GM19023 (cell line): ENCODE data around the gene FAXC.

Experiments used
- ATAC-seq: cut with Tn5 transposase; IDR thresholded peaks from one replicate; pipeline ENCODE4 v1.9.1; 2021; ENCODE audit warnings: mild to moderate bottlenecking, moderate library complexity; ENCODE audit not compliant: unreplicated experiment

FAXC gene

DNA sequence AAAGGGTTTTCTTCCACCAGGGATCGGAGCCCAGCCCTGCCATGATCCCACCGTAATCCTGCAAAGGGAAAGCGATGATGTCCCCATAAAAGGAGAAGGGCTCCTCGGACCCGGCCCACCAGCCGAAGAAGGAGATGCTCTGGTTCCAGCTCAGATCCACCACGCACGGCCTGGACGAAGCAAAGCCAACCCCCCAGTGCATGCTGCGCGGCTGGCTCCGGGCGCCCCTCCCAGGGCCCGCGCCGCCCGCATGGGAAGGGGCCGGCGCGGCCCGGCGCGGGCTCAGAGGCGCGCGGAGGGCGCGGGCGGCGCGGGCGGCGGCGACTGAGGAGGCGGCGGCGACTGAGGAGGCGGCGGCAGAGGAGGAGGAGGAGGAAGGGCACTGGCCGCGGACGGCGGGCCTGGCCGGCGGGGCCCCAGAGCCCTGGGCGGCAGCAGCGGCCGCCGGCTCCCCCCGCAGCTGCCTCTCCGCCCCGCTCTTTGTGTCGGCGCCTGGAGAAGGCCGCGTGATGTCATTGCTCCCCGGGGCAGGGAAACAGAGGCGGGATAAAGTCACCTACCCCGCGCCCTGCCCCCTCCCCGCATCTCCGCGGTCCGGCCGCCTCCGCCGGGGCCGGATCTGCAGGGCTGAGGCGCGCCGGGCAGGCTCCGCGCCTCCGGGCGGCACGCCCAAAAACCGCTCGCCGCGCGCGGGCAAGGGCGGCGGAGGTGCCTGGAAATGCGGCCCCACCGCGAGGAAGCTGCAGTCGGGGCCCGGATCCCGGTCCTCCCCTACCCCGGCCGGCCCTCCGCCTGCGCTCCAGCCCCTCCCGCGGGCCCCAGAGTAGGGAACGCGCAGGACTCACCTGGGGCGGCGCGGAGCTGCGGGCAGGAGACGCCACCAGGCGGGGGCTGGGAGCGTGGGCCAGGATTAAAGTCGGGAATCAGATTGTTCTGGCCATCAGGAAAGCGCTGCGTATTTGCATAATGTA lies at the start of gene FAXC:
FAXC (minus strand) TSS at position 504 of the 971 bp plus-strand sequence; CDS start at position 202, 302 bp downstream.
- peak; percentile 51 for ATAC-seq

DNA sequence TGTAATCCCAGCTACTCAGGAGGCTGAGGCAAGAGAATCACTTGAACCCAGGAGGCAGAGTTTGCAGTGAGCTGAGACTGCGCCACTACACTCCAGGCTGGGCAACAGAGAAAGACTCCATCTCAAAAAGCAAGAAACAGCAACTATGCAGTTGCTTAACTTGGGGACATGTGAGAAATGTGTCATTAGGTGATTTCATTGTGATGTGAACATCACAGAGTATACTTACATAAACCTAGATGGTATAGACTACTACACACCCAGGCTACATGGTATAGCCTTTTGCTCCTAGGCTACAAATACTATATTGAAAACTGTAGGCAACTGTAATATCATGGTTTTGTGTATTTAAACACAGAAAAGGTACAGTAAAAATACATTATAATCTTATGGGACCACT lies 47.8 kb upstream of the FAXC start:
- no peak for ATAC-seq

DNA sequence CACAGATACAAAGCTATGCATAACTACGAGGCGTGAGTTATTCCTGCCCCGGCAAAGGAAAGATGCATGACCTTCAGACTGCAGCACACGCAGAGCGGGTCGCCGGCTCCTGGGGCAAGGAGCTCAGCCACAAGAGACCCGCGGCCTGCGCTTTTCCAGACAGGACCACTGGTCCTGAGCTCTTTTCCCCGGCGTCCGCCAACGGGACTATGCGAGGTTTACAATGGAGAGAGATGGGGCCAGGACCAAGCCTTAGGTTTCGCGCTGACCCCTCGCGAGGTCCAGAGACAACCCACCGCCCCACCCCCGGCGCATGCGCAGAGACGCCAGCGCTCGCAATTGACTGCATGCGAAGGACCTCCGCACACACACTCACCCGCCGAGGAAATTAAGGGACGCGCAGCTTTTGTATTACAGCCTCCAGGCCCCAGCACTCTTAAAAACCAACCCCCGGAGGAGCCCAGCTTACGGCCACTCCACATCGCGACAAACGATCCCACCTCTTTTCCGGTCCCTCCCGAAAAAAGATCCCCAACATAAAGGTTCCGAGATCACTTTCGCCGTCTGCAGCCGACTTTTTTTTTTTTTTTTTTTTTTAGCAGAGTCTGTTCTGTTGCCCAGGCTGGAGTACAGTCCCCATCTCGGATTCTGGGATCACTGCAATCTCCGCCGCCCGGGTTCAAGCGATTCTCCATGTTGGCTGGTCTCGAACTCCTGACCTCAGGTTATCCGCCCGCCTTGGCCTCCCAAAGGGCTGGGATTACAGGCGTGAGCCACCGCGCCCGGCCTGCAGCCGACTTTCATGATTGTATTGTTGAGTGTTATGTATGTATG lies 44.4 kb upstream of the FAXC start, which contains the start of gene COQ3:
COQ3 (minus strand) TSS at position 498 of the 834 bp plus-strand sequence; CDS start at position 482, 16 bp downstream.
- ATAC-seq: peak; percentile 80

DNA sequence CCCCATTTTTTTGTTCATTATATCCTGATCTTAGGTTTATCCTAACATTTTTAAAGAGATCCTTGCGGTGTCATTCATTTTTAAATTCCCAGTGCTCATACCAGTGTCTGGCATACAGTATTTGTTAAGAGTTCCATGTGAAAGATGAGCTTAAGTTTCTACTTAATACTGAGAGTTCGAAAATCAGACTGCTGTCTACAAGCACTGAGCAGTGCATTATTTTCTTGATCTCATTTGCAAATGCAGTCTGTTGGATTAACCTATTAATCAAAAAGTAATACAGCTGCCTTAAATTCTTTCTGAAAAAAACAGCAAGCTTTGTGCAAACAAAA lies 43.9 kb upstream of the FAXC start:
- ATAC-seq: peak; percentile 22

DNA sequence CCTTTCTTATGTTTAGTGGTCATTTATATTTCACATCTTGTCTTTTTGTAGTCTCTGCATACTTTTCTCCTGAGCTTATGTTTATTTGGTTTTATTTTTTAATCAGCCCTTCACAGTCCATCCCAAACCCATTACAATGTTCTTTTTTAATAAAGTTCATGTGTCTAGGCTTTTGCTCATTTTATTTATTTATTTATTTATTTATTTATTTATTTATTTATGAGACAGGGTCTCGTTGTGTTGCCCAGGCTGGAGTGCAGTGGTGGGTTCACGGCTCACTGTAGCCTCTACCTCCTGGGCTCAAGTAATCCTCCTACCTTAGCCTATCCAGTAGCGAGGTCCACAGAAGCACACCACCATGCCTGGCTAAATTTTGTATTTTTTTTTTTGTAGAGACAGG lies 41.4 kb upstream of the FAXC start:
- ATAC-seq: no peak

DNA sequence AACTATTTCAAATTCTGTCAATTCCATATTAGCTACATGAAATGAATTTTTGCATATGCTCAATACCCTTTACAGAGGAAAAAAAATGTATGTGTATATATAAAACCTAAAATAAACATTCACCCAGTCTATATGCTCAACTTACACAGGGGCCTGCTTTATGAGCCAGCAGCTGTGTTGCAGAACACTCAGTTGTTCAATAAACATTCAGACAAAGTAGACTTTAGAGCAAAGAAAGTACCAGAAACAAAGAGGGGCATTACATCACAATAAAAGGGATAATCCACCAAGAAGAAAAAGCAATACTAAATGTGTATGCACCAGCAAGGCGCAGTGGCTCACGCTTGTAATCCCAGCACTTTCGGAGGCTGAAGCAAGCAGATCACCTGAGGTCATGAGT lies 35.0 kb upstream of the FAXC start:
- no peak for ATAC-seq

DNA sequence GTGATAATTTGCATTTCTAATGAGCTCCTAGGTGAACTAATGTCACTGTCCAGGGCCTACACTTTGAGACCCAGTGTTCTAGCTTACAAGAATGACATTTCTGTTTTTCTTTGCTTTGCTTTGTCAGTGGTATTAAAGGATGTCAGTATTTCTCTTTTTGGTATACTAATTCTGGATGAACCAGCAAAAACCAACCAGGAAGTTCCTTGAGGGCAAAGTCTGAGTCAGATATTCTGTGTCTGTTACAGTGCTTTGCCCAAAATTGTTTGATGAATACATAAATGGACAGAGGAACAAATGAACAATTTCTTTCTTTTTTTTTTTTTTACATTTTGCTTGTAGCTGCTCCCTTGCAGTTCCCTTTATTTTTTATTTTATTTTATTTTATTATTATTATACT lies 29.2 kb upstream of the FAXC start:
- no peak for ATAC-seq

DNA sequence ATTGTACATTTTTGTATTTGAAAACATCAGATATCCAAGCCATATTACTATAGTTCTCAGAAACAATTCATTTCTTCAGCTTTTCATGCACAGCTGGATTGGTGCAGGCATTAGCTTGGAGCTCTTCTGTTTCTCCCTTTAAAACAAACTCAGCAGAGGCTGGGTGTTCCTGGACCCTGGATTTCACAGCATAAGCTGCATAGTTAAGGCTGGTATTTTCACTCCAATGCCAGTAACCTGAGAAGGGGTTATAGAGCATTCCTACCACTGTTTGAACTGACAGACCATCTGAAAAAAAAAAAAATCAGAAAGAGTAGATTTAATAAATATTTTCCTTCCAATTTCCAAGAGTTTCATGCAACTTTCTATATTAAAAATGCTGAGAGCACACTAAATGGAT lies 20.1 kb upstream of the FAXC start:
- no peak for ATAC-seq

DNA sequence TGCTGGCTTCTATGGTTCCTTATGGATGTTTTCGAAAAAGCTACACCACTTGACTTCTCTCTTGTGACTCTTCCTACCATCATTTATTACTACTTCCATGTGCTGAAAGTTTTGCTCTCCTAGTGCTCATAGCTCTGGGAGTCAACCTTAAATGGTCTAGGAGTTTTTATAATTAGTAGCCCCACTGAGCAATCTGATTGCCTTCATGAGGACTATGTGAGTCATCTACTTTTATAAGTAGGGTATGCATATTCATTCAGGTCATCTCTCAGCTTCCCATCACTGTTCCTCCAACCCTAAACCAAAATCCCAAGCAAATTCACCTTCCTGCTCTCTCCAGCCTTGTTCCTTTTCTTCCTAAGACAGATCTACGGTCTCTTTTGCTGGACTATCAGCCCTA lies 17.4 kb upstream of the FAXC start:
- no peak for ATAC-seq

DNA sequence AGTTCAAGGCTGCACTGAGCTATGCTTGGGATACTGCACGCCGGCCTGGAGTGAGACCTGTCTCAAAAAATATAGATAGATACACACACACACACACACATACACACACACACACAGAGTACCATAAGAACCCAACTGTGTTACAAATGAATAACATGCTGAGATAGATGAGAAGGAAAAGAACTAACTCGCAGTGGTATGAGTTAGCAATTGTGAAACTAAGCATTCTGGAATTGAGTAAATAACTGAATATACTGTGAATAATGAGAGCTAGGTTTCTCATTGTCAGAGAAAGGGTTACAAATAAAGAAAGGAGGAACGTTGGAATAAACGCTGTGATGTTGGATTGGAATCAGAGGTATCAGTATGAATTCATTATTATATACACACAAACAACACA lies 14.6 kb upstream of the FAXC start:
- ATAC-seq: peak; percentile 75

DNA sequence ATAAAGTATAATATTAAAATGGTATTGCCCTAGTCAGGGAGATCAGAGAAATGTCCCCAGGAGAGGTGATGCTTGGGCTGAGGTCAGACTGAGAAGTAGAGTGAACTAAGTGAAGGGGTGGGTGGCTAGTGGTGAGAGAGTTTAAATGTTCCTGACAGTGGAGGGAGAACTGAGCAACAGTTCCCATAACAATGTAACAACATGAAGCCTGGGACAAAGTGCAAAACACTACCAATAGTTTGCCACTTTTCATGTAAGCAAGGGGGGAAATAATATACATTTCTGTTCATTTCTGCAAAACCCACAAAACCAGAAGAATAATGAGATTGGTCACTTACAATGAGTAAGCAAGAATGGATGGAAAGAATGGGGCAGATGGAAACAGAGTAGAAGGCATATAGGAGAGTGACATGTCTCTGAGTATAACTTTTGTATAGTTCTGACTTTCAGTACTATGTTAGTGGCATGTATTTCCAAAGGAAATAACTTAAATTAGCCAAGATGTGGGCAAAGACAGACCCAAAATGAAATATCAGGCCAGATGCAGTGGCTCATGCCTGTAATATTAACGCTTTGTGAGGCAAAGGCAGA lies 13.3 kb upstream of the FAXC start:
- no peak for ATAC-seq

DNA sequence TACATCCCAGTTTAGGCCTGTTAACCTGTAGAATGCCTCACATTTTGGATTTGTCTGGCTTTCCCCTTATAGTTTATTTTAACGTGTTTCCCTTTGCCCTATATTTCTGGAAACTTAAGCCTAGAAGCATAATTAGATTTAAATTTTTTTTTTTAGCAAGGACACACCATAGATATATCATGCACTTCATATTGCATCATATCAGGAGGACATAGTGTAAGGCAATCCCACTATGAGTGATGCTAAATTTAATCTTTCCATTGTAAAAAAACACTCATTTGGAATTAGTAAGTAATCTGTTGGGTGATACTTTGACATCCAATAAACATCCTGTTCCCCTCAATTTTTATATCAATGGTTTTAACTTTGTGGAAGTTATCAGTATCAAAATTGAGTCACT lies 10.3 kb upstream of the FAXC start:
- no peak for ATAC-seq

DNA sequence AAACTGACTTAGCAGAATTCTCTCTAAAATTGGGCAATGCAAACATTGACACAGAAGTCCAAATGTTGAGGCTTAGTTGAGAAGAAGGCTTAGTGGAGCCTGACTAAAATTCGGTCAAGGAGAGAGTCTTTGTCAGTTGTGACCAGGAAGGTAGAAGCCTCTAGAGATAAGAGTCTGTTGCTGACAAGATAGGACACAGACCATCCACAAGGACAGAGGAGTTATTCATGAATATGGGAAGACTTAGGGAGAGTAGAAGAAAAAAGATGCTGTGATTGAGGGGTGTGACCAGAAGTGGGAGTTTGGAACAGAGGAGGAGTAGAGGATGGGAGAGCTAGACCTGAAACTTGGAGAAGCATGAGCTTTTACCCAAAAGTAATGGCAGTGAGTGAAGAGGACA lies 7.2 kb upstream of the FAXC start:
- ATAC-seq: no peak

DNA sequence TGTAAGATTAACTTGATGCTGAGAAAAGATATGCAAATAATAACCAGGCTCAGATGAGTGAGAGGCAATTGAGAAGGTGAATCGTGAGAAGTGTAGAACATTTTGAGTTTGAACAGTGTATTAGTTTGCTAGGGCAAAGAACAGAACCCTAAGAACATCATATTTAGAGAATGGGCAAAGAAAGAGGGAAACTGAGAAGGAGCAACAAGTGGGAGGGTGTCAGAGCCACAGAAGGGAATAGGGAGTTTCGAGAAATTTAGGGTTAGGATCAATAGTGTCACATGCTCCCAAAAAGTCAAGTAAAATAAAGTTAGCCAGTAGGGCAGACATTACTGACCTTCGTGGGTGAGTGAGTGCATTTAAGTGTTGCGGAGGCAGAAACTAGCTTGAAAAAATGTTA lies 5.5 kb upstream of the FAXC start:
- ATAC-seq: no peak

DNA sequence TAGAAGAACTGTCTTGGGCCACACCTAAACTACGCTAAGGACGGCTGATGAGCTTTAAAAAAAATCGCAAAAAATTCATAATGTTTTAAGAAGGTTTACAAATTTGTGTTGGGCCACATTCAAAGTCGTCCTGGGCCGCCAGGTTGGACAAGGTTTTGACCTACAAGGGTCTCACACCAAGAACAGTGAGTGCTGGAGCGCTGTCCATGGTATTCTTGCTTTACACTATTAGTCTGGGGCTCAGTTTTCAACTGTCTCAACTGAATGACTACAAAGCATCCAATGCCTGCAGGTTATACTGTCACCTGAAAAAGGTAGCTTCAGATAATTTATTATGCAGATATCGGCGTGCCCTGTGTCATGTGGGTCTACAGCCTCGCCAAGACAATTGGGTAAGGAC lies 3.7 kb upstream of the FAXC start:
- ATAC-seq: no peak

DNA sequence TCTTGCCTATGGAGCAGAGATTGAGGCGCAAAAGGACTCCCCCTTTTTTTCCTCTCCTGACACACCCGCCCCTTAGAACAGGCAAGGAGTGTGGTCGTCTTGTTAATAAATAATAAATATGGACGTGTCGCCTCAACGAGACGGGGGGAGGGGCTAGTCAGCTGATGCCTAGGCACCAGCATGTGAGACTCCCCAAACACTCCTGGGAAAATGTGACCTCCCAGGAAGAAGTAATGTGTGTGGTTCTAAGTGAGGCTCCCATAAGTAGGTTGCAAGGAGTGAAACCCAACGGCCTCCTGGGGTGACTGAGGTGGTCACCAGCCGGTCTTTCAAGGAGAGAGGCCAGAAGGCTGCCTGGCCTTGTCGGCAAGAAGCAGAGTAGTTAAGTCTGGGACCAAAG lies 1.1 kb upstream of the FAXC start:
- ATAC-seq: no peak

DNA sequence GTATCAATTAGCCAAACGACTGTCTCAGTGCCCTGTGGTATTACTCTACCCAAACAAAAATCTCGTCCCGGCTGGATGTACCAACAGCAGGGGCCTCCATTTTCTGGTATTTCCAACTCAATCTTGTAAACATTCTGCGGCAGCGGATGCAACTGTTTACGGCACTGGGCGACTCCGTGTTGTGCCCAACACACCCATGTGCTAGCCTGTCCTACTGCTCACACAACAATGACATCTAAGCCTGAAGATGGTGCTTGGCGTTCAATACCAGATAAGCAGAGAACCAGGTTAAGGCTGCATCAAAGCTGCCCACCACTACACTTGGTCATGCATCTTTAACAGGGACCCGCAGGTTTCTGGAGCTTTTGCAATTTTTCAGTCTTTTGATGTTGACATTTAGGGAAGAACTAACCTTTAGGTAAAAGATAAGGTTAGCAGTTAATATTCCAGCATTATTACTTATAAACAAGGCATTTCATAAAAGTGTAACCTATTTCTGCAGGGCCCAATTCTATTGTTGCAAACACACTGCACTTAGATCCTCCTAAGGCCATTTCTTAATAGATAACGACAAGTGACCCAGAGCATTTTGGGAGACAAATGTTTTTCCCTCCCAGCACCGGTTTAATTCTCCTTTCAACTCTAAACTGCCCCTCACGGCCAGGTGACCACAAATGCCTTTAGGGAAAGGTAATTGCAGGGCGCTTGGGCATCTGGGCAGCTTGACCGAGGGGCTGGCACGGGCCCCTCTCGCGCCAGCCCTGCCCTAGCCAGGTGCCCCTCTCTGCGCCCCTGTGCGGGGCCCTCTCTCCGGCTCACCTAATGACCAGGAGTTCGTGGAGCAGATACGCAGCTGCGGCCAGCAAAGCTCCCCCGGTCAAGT lies 945 bp downstream of the FAXC start:
- ATAC-seq: no peak

DNA sequence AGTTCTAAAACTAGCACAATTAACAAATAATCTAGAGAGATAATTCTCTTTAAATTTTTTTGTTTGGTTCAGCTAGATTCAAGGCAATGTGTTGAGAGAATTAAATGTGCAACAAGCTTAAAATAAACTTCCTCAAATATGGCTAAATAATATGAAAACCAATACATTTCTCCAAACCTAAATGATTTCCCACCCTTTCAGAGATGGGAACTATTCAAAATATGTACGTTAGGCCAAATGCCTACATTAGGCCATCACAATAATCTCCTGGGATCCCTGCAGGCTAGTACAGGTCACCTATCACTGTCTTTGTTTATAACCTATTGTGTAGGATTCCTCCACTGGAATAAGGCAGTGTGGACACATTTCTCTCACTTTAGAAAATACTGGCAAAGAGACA lies 1.7 kb downstream of the FAXC start:
- no peak for ATAC-seq

DNA sequence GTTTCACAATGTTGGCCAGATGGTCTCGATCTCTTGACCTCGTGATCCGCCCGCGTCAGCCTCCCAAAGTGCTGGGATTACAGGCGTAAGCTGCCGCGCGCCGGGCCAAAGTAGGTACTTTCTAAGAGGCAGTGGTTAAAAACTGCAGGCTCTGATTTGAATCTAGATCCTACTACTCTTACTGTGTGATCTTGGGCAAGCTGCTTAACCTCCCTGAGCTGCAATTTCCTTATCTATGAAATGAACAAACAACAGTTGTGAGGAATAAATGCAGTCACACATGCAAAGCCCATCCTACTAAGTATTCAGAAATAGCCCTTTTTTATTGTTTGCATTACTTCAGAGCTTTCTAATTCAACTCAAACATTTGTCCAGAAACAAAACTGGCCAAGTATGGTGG lies 2.9 kb downstream of the FAXC start:
- no peak for ATAC-seq

DNA sequence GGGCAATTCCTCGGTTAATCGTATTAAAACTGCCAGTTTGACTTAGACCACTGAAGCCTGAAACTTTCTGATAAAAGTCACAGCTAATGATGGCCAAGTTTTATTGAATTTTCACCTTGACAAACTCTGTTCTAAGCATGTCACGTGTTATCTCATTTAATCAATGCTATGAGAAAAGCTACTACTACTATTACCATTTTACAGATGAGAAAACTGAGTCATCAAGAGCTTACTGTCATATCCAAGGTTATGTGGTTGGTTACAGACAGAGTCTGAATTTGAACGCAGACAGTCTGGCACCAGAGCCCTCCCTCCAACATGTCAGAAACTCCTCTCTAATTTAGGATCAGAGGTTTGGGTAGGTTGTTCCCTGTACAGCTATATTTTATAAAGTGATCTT lies 4.3 kb downstream of the FAXC start:
- ATAC-seq: no peak

DNA sequence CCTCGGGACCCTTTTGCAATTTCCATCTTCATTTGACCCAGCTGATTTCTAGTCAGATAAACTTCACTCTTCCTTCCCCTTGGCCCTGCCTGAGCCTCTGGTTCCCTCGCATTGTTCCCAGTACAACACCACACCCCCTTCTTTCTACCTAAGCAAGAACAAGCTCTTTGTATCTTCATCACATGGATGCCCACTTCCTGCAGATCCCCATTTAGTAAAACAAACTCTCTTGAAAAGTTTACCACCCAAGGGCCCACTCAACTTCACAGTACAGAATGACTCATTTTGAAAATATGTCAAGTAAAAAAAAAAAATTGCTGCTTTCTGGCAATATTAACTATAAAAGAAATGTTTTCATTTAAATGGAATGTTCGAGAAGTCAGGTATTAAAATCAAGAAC lies 5.2 kb downstream of the FAXC start:
- ATAC-seq: no peak
